Measurements from ENCODE around the gene TPO.
"Not testable (repeated sequence)": the region's sequence is repeated elsewhere in the genome, so short reads cannot be mapped to it uniquely, and the experiment has no call there.

TPO gene

DNA sequence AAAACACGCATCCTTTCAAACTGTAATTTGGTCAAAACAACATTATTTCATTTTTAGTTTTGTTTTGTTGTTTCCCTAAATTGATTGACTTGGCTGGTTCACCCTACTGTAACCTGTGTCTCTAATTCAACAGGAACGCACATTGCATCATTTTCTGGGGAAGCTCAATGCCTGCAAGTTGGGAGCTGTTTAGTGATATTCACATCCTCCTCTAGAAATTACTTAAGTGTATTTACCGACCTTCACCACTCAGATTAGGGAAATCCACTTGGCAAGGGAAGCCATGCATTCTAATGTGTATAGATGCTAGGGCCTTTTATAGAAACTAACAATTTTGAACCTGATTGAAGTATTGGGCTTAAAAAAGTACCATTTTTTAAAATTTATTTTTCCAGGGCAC is 7.3 kb upstream of the TPO start:
- no peak for DNase-seq (ENCODE audit: low read depth)

GRCh38 chr2:1406434-1406833 is 6.8 kb upstream of the TPO start:
- DNase-seq (ENCODE audit: low read depth): no peak

DNA sequence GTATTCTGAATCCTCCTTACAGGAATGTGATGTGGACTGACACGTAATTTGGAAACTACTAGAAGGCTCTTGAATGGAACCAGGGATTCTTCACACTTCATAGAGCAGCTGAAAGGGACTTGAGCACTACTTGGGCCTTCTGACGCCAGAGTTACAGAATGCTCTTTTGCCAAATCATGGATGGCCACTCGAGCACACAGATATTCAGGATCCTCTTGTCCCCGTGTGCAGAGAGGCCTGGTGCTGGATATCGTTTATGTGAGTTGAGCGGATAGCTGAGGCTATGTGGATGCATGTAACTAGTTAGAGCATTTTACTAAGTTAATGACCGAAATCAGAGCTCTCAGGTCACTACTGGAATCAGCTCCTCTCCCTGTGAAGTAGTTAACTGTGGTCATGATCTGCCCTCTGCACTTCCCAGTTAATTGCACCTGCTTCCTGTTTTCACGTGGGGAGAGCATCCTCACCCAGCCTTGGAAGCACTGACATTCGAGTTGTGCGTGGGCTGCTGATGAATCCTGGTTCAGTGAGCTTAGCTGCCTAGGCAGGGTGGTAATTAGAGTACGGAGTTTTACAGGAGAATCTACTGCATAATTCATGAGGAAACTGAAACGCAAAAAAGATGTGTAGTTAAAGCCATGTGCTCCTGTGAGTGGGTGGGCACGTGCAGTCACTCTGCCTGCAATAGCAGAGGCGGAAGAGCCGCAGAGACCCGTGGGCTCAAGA is 5.2 kb upstream of the TPO start:
- no peak for DNase-seq (ENCODE audit: low read depth)

GRCh38 chr2:1414121-1414520 is 858 bp downstream of the TPO start:
- no peak for DNase-seq (ENCODE audit: low read depth)

- DNase-seq (ENCODE audit: low read depth): not testable (repeated sequence)
Observed at GRCh38 chr2:1414901-1415300, 1.6 kb downstream of the TPO start.

GRCh38 chr2:1415501-1415900 is 2.2 kb downstream of the TPO start:
- DNase-seq (ENCODE audit: low read depth): no peak

DNA sequence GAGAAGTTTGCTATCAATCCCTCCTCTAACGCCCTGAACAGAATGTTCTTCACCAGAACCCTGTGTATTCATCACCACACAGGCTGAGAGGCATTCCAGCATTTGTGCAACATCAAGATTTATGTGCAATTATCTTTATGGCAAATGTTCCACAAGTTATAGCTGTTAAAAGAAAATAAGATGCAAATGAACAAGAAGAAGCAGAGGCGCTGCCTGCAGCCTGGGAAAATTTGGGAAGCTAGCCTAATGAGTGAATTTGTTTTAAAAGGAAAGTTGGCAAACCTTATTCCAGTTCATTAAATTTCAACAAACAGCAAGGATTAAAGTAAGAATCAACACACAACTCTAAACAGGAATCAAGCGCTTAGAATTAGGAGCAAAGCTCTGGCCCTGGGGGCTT is 5.3 kb downstream of the TPO start:
- DNase-seq (ENCODE audit: low read depth): no peak

DNA sequence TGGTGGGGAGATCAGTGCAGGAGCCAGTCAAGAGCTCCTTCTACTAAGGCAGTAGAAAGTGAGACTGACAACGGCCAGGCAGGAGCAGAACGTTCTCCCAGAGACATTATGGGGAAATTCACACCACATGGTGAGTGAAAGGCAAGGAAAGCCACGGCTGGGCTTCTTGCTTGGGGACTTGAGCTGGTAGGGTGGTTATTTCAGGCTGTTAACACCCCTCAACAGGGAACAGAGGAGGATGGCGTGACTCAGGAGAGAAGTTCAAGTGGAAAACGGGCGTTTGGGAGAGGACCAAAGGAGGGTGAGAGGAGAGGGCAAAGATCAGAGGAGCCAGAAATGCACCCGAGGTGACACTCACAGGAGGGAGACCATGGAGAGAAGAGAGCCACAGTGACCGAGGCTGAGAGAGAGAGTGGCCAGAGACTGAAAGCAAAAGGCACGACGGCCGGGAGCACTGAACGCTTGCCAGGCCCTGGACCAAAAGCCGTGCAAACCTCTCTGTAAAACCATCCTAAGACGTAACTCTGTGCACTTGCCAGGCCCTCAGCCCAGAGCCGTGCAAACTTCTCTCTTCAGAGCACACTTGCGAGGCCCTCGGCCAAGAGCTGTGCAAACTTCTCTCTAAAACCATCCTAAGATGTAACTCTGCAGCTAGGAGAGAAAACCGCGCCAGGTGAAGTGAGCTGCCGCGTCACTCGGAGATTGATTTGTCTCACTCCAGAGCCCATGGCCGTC is 7.7 kb downstream of the TPO start:
- DNase-seq (ENCODE audit: low read depth): no peak

DNA sequence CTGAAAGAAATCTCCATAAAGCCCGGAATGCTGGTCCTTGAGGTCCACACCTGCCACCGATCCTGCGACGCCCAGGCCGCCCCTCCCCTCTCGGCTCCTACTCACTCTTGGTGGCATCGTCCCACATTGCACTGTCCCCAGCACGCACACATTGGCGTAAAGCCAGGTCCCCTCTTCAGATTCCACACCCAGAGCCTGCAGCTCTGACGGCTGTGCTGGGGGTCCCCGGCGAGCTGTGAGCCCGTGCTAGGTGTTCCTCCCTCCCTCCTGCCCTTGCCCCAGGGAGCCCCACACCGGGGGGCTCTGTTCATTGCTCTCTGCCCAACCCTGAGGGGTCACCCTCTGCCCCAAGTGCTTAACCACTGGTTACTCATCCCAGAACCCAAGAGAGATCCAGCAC is 8.5 kb downstream of the TPO start:
- DNase-seq (ENCODE audit: low read depth): no peak

- no peak for DNase-seq (ENCODE audit: low read depth)
Observed at GRCh38 chr2:1422131-1422530, 8.9 kb downstream of the TPO start.

- DNase-seq (ENCODE audit: low read depth): no peak
Observed at GRCh38 chr2:1422716-1423285, 9.5 kb downstream of the TPO start.

DNA sequence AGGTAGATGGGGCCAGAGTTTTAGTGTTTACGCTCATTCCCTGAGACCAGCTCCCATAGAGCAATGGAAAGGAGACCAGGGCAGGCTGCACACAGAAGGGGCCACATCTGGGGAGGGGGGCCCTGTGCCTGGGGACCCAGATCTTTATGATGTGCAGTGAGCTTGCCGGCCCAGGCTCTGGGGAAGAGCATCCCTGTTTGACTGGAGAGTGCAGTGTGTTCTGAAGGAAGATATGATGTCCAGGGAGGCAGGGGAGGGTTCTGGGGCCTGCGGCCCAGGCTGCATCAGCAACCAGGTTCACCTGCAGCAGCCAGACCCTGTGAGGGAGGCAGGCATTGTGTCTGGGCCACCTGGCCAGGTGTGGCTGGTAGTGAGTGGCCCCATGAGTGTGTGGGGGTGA is 13.8 kb downstream of the TPO start:
- no peak for DNase-seq (ENCODE audit: low read depth)

- DNase-seq (ENCODE audit: low read depth): no peak
Observed at GRCh38 chr2:1429895-1430294, 16.6 kb downstream of the TPO start.

DNA sequence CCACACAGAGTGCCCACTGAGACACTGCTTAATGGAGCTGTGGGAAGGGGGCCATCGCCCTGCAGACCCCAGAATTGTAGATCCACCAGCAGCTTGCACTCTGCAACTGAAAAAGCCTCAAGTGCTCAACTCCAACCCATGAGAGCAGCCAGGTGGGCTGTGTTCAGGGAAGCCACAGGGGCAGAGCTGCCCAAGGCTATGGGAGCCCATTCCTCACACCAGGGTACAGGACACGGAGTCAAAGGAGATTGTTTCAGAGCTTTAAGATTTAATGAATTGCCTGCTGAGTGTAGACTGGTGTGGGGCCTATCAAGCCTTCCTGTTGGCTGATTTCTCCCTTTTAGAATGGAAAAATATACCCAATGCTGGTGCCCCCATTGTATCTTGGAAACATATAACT is 17.2 kb downstream of the TPO start:
- DNase-seq (ENCODE audit: low read depth): no peak

DNA sequence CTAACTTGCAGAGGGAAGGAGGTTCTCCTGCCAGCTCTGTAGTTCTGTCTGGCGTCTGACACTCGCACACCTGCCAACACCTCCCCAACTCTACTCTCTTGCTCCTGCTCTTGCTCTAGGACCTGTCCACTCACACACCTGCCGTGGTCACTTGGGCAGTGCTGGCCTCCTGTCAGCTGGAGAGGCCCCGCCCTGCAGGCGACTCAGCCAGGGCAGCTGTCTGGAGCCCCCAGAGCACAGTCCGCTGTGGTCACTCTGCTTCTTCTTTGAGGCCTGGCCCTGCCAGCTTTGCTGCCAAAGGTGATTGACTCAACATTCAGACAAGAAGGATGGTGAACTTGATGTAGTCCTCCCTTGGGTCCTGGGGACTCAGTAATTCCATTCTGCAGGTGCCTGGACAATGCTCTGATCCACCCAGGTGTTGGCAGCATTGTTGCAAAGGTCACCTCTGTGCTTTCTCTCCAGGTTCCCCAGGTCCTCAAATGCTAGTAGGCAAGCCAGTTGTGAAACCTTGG is 18.7 kb downstream of the TPO start:
- DNase-seq (ENCODE audit: low read depth): no peak

DNA sequence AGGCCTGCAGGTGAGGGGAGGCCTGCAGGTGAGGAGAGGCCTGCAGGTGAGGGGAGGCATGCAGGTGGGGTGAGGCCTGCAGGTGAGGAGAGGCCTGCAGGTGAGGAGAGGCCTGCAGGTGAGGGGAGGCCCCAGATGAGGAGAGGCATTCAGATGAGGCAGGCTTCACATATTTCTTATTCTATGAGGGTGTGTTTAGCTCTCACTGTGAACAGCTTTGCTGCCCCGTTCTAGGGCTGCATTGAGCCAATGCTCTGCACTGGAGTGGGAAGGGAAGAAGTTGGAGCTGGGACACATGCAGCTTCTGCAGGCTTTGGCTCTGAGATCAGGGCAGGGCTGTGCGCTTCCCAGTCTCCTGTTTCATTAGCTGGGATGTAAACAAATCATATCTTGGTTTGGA is 19.5 kb downstream of the TPO start:
- DNase-seq (ENCODE audit: low read depth): no peak

GRCh38 chr2:1436369-1436768 is 23.1 kb downstream of the TPO start:
- no peak for DNase-seq (ENCODE audit: low read depth)

- no peak for DNase-seq (ENCODE audit: low read depth)
Observed at GRCh38 chr2:1437101-1437500, 23.8 kb downstream of the TPO start.

DNA sequence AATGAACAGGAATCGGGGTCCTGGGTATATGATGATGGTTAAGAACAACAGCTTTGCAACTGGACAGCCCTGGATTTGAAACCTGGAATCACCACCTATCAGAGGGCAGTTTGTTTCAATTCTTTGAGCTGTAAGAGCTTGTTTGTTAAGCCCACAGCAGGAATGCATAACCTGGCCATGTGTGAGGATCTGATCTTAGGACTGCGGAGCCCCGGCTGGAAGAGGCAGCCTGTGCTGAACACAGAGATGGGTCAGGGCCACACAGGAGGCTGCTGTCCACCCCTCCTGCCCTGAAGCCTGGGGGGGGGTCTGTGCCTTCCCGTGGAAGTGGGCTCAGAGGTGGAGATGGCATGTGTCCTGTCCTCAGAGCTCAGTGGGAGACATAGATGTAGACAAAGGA is 24.3 kb downstream of the TPO start:
- no peak for DNase-seq (ENCODE audit: low read depth)

DNA sequence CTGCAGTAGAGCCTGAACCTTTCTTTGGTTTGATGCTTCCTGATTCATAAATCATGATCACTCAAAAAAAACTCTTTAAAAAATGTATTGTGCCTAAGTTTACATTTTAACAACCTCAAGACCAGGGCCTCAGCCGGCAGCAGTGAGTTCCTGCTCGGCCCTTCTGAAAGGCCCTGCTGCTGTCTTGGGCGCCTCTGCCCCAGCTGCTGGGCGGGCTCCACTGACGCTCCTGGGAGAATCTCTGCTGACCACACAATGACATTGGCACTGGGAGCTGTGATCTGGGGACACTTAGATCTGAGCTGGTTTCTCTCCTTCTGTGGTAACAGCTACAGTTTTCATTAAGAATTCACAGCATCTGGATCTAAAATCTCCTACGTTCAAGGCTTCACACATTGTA is 25.7 kb downstream of the TPO start:
- no peak for DNase-seq (ENCODE audit: low read depth)

DNA sequence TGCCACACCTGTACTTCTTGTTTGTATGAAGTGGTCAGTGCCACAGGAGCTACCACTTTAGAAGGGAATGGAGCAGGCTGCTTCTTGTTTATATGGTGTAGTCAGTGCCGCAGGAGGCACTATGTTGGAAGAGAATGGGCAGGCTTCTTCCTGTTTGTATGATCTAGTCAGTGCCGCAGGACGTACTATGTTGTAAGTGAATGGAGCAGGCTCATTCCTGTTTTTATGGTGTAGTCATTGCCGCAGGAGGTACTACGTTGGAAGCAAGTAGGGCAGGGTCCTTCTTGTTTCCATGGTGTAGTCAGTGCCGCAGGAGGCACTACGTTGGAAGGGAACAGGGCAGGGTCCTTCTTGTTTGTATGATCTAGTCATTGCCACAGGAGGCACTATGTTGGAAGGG is 27.3 kb downstream of the TPO start:
- DNase-seq (ENCODE audit: low read depth): no peak

GRCh38 chr2:1446301-1446700 is 33.0 kb downstream of the TPO start:
- DNase-seq (ENCODE audit: low read depth): no peak

- no peak for DNase-seq (ENCODE audit: low read depth)
Observed at GRCh38 chr2:1448009-1448408, 34.7 kb downstream of the TPO start.

All from stimulated activated CD8-positive, alpha-beta memory T cell treated with anti-CD3 and anti-CD28 coated beads, Interleukin-15, amount 100 ng/mL, for 1 hour (primary cell).